BE2C (cell line): ENCODE results near the gene SMTNL2.

Experiments
- DNase-seq: peaks from one replicate; pipeline ENCODE4 v3.0.0-alpha.2; 2020
- H3K27me3 ChIP-seq: fragments of 250-450 bp; sonication (Bioruptor Pico); 2 replicates; pipeline ENCODE4 v1.5.1; 2020; ENCODE audit warnings: mild to moderate bottlenecking
- H3K36me3 ChIP-seq: fragments of 250-450 bp; sonication (Bioruptor Pico); 2 replicates; pipeline ENCODE4 v1.5.1; 2020; ENCODE audit warnings: mild to moderate bottlenecking
- H3K4me1 ChIP-seq: fragments of 250-450 bp; sonication (Bioruptor Pico); 2 replicates; pipeline ENCODE4 v1.5.1; 2020
- H3K4me3 ChIP-seq: 2 replicates; pipeline ENCODE4 v1.5.1; 2011; ENCODE audit warnings: low read depth, low read length
- H3K9me3 ChIP-seq: fragments of 250-450 bp; sonication (Bioruptor Pico); 2 replicates; pipeline ENCODE4 v1.5.1; 2020
- CTCF ChIP-seq: IDR thresholded peaks from 2 replicates; pipeline ENCODE4 v1.5.1; 2012; ENCODE audit warnings: mild to moderate bottlenecking, low read depth, low read length

Gene SMTNL2

GRCh38 chr17:4625181-4625617 lies 40.9 kb downstream of the SMTNL2 start:
- no peak for TF ChIP-seq CTCF
- no peaks in the 10 kb centered on the region for H3K27me3 ChIP-seq
- H3K9me3 ChIP-seq: no peaks in the 10 kb centered on the region
- H3K36me3 ChIP-seq: no peaks in the 10 kb centered on the region
- no peak for DNase-seq
- no peak overlapping the region for H3K4me3 ChIP-seq
- H3K4me1 ChIP-seq: no peaks in the 10 kb centered on the region

GRCh38 chr17:4626734-4627256 lies 42.5 kb downstream of the SMTNL2 start:
- Histone ChIP-seq H3K27me3 (no peaks in the 10 kb centered on the region), H3K9me3 (no peaks in the 10 kb centered on the region), H3K36me3 (no peaks in the 10 kb centered on the region), H3K4me1 (no peaks in the 10 kb centered on the region), H3K4me3 (no peak overlapping the region)
- no peak for DNase-seq
- TF ChIP-seq CTCF: no peak

DNA sequence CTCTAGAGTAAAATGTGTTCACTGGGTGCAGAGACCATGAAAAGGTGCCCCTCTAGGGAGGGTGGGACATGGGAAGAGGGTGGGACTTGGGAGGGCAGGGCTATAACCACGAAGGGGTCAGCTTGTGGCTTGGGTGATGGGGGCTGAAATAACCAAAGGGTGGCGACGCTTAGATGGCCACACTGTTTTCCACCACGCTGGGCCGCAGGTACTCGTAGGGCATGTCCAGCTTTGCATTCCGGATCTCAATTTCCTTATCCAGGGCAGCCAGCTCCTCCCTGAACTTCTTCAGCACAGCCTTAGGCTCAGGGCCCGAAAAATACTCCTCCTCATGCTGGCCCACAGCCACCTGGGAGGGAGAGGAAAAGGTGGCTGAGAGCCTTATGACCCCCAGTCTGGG lies 47.1 kb downstream of the SMTNL2 start:
- H3K27me3 ChIP-seq: peaks cover 4% of the 10 kb centered on the region; the same call in 1 of the 2 replicates
- TF ChIP-seq CTCF: no peak
- no peak for DNase-seq
- no peaks in the 10 kb centered on the region for H3K36me3 ChIP-seq
- H3K4me3 ChIP-seq: no peak overlapping the region
- H3K4me1 ChIP-seq: no peaks in the 10 kb centered on the region
- H3K9me3 ChIP-seq: no peaks in the 10 kb centered on the region

- no peaks in the 10 kb centered on the region for H3K4me1 ChIP-seq
- DNase-seq: no peak
- H3K36me3 ChIP-seq: no peaks in the 10 kb centered on the region
- H3K27me3 ChIP-seq: peaks cover 7% of the 10 kb centered on the region; the same call in 1 of the 2 replicates
- TF ChIP-seq CTCF: no peak
- H3K9me3 ChIP-seq: no peaks in the 10 kb centered on the region
- H3K4me3 ChIP-seq: no peak overlapping the region
Observed at GRCh38 chr17:4631836-4632580, 47.7 kb downstream of the SMTNL2 start.

DNA sequence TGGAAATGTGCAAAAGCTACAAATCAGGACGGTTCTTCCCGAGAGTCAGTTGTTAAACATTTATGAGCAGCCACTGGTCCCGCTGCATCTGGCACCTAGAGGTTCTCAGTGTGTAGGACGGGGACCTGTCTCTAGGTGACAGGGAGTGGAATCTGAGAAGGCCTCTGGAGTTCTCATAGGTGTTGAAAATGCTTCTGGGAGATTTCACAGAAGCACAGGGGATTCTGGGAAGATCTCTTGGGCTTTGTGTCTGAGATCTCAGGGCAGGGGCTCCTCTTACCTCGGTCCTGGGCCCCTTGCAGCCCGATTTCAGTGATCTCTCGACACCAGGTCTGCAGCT lies 48.2 kb downstream of the SMTNL2 start:
- Histone ChIP-seq H3K4me1 (no peaks in the 10 kb centered on the region), H3K36me3 (no peaks in the 10 kb centered on the region), H3K27me3 (peaks cover 7% of the 10 kb centered on the region; the same call in 1 of the 2 replicates), H3K4me3 (no peak overlapping the region), H3K9me3 (no peaks in the 10 kb centered on the region)
- TF ChIP-seq CTCF: no peak
- DNase-seq: no peak

DNA sequence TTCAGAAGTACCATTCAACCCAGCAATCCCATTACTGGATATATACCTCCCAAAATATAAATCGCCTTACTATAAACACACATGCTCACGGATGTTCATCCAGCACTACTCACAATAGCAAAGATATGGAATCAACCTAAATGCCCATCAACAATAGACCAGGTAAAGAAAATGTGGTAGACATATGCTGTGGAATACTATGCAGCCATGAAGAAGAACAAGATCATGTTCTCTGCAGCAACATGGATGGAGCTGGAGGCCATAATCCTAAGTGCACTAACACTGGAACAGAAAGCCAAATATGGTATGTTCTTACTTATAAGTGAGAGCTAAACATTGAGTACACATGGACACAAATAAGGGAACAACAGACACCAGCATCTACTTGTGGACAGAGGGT lies 49.3 kb downstream of the SMTNL2 start:
- H3K27me3 ChIP-seq: peaks cover 9% of the 10 kb centered on the region
- no peak for DNase-seq
- H3K36me3 ChIP-seq: no peaks in the 10 kb centered on the region
- H3K9me3 ChIP-seq: no peaks in the 10 kb centered on the region
- H3K4me3 ChIP-seq: no peak overlapping the region
- H3K4me1 ChIP-seq: no peaks in the 10 kb centered on the region
- no peak for TF ChIP-seq CTCF
